ENCODE results near the gene DUSP22.

DNA sequence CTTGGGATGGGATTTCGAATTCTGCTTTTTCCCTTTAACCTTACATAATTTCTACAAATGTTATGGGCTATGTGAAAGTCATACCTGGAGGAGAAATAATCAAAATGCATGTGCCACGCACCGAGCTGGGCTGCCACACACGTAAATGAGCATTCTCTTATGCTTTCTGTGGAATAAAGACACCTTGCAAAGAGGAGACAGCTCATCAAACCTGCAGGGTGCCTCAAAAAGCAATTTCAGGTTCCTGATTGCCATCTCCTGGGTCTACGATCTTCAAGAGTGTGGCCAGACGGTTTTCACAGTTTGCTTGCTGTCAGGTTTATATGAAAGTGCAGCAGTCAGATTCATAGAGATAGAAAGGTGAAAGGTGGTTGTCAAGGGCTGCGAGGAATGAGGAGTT, 36.6 kb downstream of the DUSP22 start:
- TF ChIP-seq, protein P1, sequence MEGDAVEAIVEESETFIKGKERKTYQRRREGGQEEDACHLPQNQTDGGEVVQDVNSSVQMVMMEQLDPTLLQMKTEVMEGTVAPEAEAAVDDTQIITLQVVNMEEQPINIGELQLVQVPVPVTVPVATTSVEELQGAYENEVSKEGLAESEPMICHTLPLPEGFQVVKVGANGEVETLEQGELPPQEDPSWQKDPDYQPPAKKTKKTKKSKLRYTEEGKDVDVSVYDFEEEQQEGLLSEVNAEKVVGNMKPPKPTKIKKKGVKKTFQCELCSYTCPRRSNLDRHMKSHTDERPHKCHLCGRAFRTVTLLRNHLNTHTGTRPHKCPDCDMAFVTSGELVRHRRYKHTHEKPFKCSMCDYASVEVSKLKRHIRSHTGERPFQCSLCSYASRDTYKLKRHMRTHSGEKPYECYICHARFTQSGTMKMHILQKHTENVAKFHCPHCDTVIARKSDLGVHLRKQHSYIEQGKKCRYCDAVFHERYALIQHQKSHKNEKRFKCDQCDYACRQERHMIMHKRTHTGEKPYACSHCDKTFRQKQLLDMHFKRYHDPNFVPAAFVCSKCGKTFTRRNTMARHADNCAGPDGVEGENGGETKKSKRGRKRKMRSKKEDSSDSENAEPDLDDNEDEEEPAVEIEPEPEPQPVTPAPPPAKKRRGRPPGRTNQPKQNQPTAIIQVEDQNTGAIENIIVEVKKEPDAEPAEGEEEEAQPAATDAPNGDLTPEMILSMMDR (IDR thresholded peaks at IDR 0.05; ENCODE audit: low read depth, low read length, missing input control) = no peak
- TF ChIP-seq GABPA (IDR thresholded peaks at IDR 0.05 in 1 of 2, conservative IDR thresholded peaks at IDR 0.05 in 1 of 2) (no peak), TAF1 (conservative IDR thresholded peaks at IDR 0.05) (no peak), JUND (IDR thresholded peaks at IDR 0.05) (no peak), RAD21 (IDR thresholded peaks at IDR 0.05) (no peak)
- TF ChIP-seq, protein P2, sequence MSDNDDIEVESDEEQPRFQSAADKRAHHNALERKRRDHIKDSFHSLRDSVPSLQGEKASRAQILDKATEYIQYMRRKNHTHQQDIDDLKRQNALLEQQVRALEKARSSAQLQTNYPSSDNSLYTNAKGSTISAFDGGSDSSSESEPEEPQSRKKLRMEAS (IDR thresholded peaks at IDR 0.05) = no peak
